ENCODE data around the gene QSOX1.
"Not testable (repeated sequence)": the region's sequence is repeated elsewhere in the genome, so short reads cannot be mapped to it uniquely, and the experiment has no call there.

Gene QSOX1

GRCh38 chr1:180198196-180198595 lies 43.5 kb downstream of the QSOX1 start:
- no peak overlapping the region for H3K27ac ChIP-seq (ENCODE audit: low read length)
- H3K4me1 ChIP-seq (ENCODE audit: control insufficient read depth, insufficient read depth, low read length), result no peaks in the 10 kb centered on the region
- no peak overlapping the region for H3K9ac ChIP-seq (ENCODE audit: low read length in 2 of 2)
- H3K27me3 ChIP-seq (ENCODE audit: control insufficient read depth in 1 of 2, insufficient read depth in 2 of 2, low read length in 2 of 2), result no peaks in the 10 kb centered on the region
- no peak overlapping the region for H3K4me3 ChIP-seq (ENCODE audit: low read length in 2 of 2)
- peaks cover 12 to 23% of the 10 kb centered on the region in 2 donors for H3K36me3 ChIP-seq (ENCODE audit: control insufficient read depth in 2 of 2, insufficient read depth in 2 of 2, low read length in 2 of 2)
- no peaks in the 10 kb centered on the region for H3K9me3 ChIP-seq (ENCODE audit: control insufficient read depth in 2 of 2, low read length in 2 of 2)

GRCh38 chr1:180198611-180199010 lies 43.9 kb downstream of the QSOX1 start:
- H3K4me3 ChIP-seq (ENCODE audit: low read length in 2 of 2), result no peak overlapping the region
- H3K36me3 ChIP-seq (ENCODE audit: control insufficient read depth in 2 of 2, insufficient read depth in 2 of 2, low read length in 2 of 2), result peaks cover 12 to 23% of the 10 kb centered on the region in 2 donors
- H3K27me3 ChIP-seq (ENCODE audit: control insufficient read depth in 1 of 2, insufficient read depth in 2 of 2, low read length in 2 of 2), result no peaks in the 10 kb centered on the region
- no peak overlapping the region for H3K9ac ChIP-seq (ENCODE audit: low read length in 2 of 2)
- no peaks in the 10 kb centered on the region for H3K9me3 ChIP-seq (ENCODE audit: control insufficient read depth in 2 of 2, low read length in 2 of 2)
- H3K4me1 ChIP-seq (ENCODE audit: control insufficient read depth, insufficient read depth, low read length), result no peaks in the 10 kb centered on the region
- H3K27ac ChIP-seq (ENCODE audit: low read length), result no peak overlapping the region

GRCh38 chr1:180199018-180199417 lies 44.3 kb downstream of the QSOX1 start:
- Histone ChIP-seq H3K4me1 (ENCODE audit: control insufficient read depth, insufficient read depth, low read length) (no peaks in the 10 kb centered on the region), H3K9ac (ENCODE audit: low read length in 2 of 2) (no peak overlapping the region), H3K4me3 (ENCODE audit: low read length in 2 of 2) (no peak overlapping the region), H3K27ac (ENCODE audit: low read length) (no peak overlapping the region), H3K9me3 (ENCODE audit: control insufficient read depth in 2 of 2, low read length in 2 of 2) (no peaks in the 10 kb centered on the region), H3K36me3 (ENCODE audit: control insufficient read depth in 2 of 2, insufficient read depth in 2 of 2, low read length in 2 of 2) (peaks cover 12 to 23% of the 10 kb centered on the region in 2 donors), H3K27me3 (ENCODE audit: control insufficient read depth in 1 of 2, insufficient read depth in 2 of 2, low read length in 2 of 2) (no peaks in the 10 kb centered on the region)

GRCh38 chr1:180201451-180202200 lies 47.0 kb downstream of the QSOX1 start:
- no peaks in the 10 kb centered on the region for H3K4me1 ChIP-seq (ENCODE audit: control insufficient read depth, insufficient read depth, low read length)
- no peaks in the 10 kb centered on the region for H3K9me3 ChIP-seq (ENCODE audit: control insufficient read depth in 2 of 2, low read length in 2 of 2)
- peaks cover 0 to 12% of the 10 kb centered on the region in 2 donors for H3K36me3 ChIP-seq (ENCODE audit: control insufficient read depth in 2 of 2, insufficient read depth in 2 of 2, low read length in 2 of 2)

GRCh38 chr1:180202588-180202987 lies 47.9 kb downstream of the QSOX1 start:
- H3K9ac ChIP-seq (ENCODE audit: low read length in 2 of 2); H3K9me3 ChIP-seq (ENCODE audit: control insufficient read depth in 2 of 2, low read length in 2 of 2); H3K27ac ChIP-seq (ENCODE audit: low read length); H3K27me3 ChIP-seq (ENCODE audit: control insufficient read depth in 1 of 2, insufficient read depth in 2 of 2, low read length in 2 of 2); H3K4me3 ChIP-seq (ENCODE audit: low read length in 2 of 2); H3K36me3 ChIP-seq (ENCODE audit: control insufficient read depth in 2 of 2, insufficient read depth in 2 of 2, low read length in 2 of 2); H3K4me1 ChIP-seq (ENCODE audit: control insufficient read depth, insufficient read depth, low read length): not testable (repeated sequence)

More at GRCh38 chr1:180201451-180202200, 47.0 kb downstream of the QSOX1 start:
- H3K27ac ChIP-seq (ENCODE audit: low read length), result no peak overlapping the region
- no peaks in the 10 kb centered on the region for H3K27me3 ChIP-seq (ENCODE audit: control insufficient read depth in 1 of 2, insufficient read depth in 2 of 2, low read length in 2 of 2)
- no peak overlapping the region for H3K4me3 ChIP-seq (ENCODE audit: low read length in 2 of 2)
- H3K9ac ChIP-seq (ENCODE audit: low read length in 2 of 2), result no peak overlapping the region

GRCh38 chr1:180204231-180204630 lies 49.6 kb downstream of the QSOX1 start:
- Histone ChIP-seq H3K27me3 (ENCODE audit: control insufficient read depth in 1 of 2, insufficient read depth in 2 of 2, low read length in 2 of 2) (peaks cover 0 to 2% of the 10 kb centered on the region in 2 donors), H3K36me3 (ENCODE audit: control insufficient read depth in 2 of 2, insufficient read depth in 2 of 2, low read length in 2 of 2) (no peaks in the 10 kb centered on the region), H3K27ac (ENCODE audit: low read length) (no peak overlapping the region), H3K9me3 (ENCODE audit: control insufficient read depth in 2 of 2, low read length in 2 of 2) (no peaks in the 10 kb centered on the region), H3K4me1 (ENCODE audit: control insufficient read depth, insufficient read depth, low read length) (no peaks in the 10 kb centered on the region), H3K4me3 (ENCODE audit: low read length in 2 of 2) (no peak overlapping the region), H3K9ac (ENCODE audit: low read length in 2 of 2) (no peak overlapping the region)

- H3K27me3 ChIP-seq (ENCODE audit: control insufficient read depth in 1 of 2, insufficient read depth in 2 of 2, low read length in 2 of 2), result peaks cover under 1 to 2% of the 10 kb centered on the region in 2 donors
- H3K36me3 ChIP-seq (ENCODE audit: control insufficient read depth in 2 of 2, insufficient read depth in 2 of 2, low read length in 2 of 2), result no peaks in the 10 kb centered on the region
- no peak overlapping the region for H3K4me3 ChIP-seq (ENCODE audit: low read length in 2 of 2)
- no peaks in the 10 kb centered on the region for H3K4me1 ChIP-seq (ENCODE audit: control insufficient read depth, insufficient read depth, low read length)
- H3K27ac ChIP-seq (ENCODE audit: low read length), result no peak overlapping the region
- no peak overlapping the region for H3K9ac ChIP-seq (ENCODE audit: low read length in 2 of 2)
- H3K9me3 ChIP-seq (ENCODE audit: control insufficient read depth in 2 of 2, low read length in 2 of 2), result no peaks in the 10 kb centered on the region
These were observed 51.9 kb downstream of the QSOX1 start for GRCh38 chr1:180206581-180206980.

GRCh38 chr1:180208264-180208663 lies 53.6 kb downstream of the QSOX1 start:
- Histone ChIP-seq H3K36me3 (ENCODE audit: control insufficient read depth in 2 of 2, insufficient read depth in 2 of 2, low read length in 2 of 2) (no peaks in the 10 kb centered on the region), H3K4me1 (ENCODE audit: control insufficient read depth, insufficient read depth, low read length) (no peaks in the 10 kb centered on the region), H3K27me3 (ENCODE audit: control insufficient read depth in 1 of 2, insufficient read depth in 2 of 2, low read length in 2 of 2) (peaks cover 2 to 7% of the 10 kb centered on the region in 2 donors), H3K9me3 (ENCODE audit: control insufficient read depth in 2 of 2, low read length in 2 of 2) (no peaks in the 10 kb centered on the region), H3K27ac (ENCODE audit: low read length) (no peak overlapping the region), H3K4me3 (ENCODE audit: low read length in 2 of 2) (no peak overlapping the region), H3K9ac (ENCODE audit: low read length in 2 of 2) (no peak overlapping the region)

- Histone ChIP-seq H3K27me3 (ENCODE audit: control insufficient read depth in 1 of 2, insufficient read depth in 2 of 2, low read length in 2 of 2) (peaks cover 2 to 7% of the 10 kb centered on the region in 2 donors), H3K9ac (ENCODE audit: low read length in 2 of 2) (no peak overlapping the region), H3K4me1 (ENCODE audit: control insufficient read depth, insufficient read depth, low read length) (no peaks in the 10 kb centered on the region), H3K27ac (ENCODE audit: low read length) (no peak overlapping the region), H3K4me3 (ENCODE audit: low read length in 2 of 2) (no peak overlapping the region), H3K9me3 (ENCODE audit: control insufficient read depth in 2 of 2, low read length in 2 of 2) (no peaks in the 10 kb centered on the region), H3K36me3 (ENCODE audit: control insufficient read depth in 2 of 2, insufficient read depth in 2 of 2, low read length in 2 of 2) (no peaks in the 10 kb centered on the region)
These were observed 55.4 kb downstream of the QSOX1 start for GRCh38 chr1:180210008-180210620.

- H3K36me3 ChIP-seq (ENCODE audit: control insufficient read depth in 2 of 2, insufficient read depth in 2 of 2, low read length in 2 of 2), result no peaks in the 10 kb centered on the region
- H3K27me3 ChIP-seq (ENCODE audit: control insufficient read depth in 1 of 2, insufficient read depth in 2 of 2, low read length in 2 of 2), result peaks cover 2 to 7% of the 10 kb centered on the region in 2 donors
- no peaks in the 10 kb centered on the region for H3K9me3 ChIP-seq (ENCODE audit: control insufficient read depth in 2 of 2, low read length in 2 of 2)
- no peaks in the 10 kb centered on the region for H3K4me1 ChIP-seq (ENCODE audit: control insufficient read depth, insufficient read depth, low read length)
- H3K4me3 ChIP-seq (ENCODE audit: low read length in 2 of 2), result no peak overlapping the region
- H3K9ac ChIP-seq (ENCODE audit: low read length in 2 of 2), result no peak overlapping the region
- no peak overlapping the region for H3K27ac ChIP-seq (ENCODE audit: low read length)
These were observed 56.6 kb downstream of the QSOX1 start for GRCh38 chr1:180211156-180211859.
